GM19468 (cell line): ENCODE measurements around the gene ENDOV.

Experiments used
- ATAC-seq: cut with Tn5 transposase; IDR thresholded peaks from one replicate; pipeline ENCODE4 v1.9.1; 2021; ENCODE audit warnings: mild to moderate bottlenecking, moderate library complexity, moderate number of reproducible peaks; ENCODE audit not compliant: unreplicated experiment; ENCODE audit errors: extremely low read depth

The ENDOV gene

GRCh38 chr17:80429356-80430275, 14.6 kb downstream of the ENDOV start:
- ATAC-seq: no peak

GRCh38 chr17:80430446-80431245, 15.7 kb downstream of the ENDOV start:
- ATAC-seq: no peak

GRCh38 chr17:80431246-80432195, 16.6 kb downstream of the ENDOV start:
- no peak for ATAC-seq

- ATAC-seq: no peak
These were observed 17.5 kb downstream of the ENDOV start for GRCh38 chr17:80432350-80432955.

- ATAC-seq: no peak
These were observed 18.1 kb downstream of the ENDOV start for GRCh38 chr17:80432961-80433550.

GRCh38 chr17:80433916-80434666, 19.1 kb downstream of the ENDOV start:
- ATAC-seq: no peak

- no peak for ATAC-seq
These were observed 22.6 kb downstream of the ENDOV start for GRCh38 chr17:80437532-80437931.

GRCh38 chr17:80438806-80439205, 23.8 kb downstream of the ENDOV start:
- ATAC-seq: no peak

GRCh38 chr17:80439499-80439898, 24.5 kb downstream of the ENDOV start:
- ATAC-seq: no peak

GRCh38 chr17:80441133-80441578, 26.2 kb downstream of the ENDOV start:
- no peak for ATAC-seq

- no peak for ATAC-seq
These were observed 26.8 kb downstream of the ENDOV start for GRCh38 chr17:80441598-80442322.

- no peak for ATAC-seq
These were observed 27.3 kb downstream of the ENDOV start for GRCh38 chr17:80442323-80442659.

GRCh38 chr17:80442764-80443163, 27.8 kb downstream of the ENDOV start:
- ATAC-seq: no peak

GRCh38 chr17:80443498-80443897, 28.5 kb downstream of the ENDOV start:
- no peak for ATAC-seq

GRCh38 chr17:80443916-80444643, 29.1 kb downstream of the ENDOV start:
- ATAC-seq: no peak

- ATAC-seq: no peak
These were observed 29.6 kb downstream of the ENDOV start for GRCh38 chr17:80444644-80444979.

GRCh38 chr17:80445007-80445725, 30.2 kb downstream of the ENDOV start:
- no peak for ATAC-seq
